Panc1 (cell line): ENCODE results near the gene FIBCD1. TPM values are rescaled to one million over a fixed set of nuclear protein-coding genes. Genes with fewer than 3 reads are reported as not detected.

Experiments
- ATAC-seq: fragments of 200-7000 bp; cut with Tn5 transposase; 2 replicates; pipeline ENCODE4 v1.9.1; 2020; ENCODE audit warnings: mild to moderate bottlenecking, moderate library complexity
- BruUV-seq: library from RNA; stranded (reverse); fragments of 400-500 nt; replicated peaks from 2 replicates; lab custom pipeline; 2021; lab: Mats Ljungman, UMichigan
- CTCF ChIA-PET: fragments of 300-600 bp; sonication (Branson Sonifier 250); formaldehyde crosslinking; loops from one replicate; lab custom pipeline; 2022; ENCODE audit warnings: antibody characterized with exemption; lab: Charles Lee
- POLR2A ChIA-PET: fragments of 300-600 bp; sonication (Branson Sonifier 250); formaldehyde crosslinking; loops from one replicate; lab custom pipeline; 2022; ENCODE audit warnings: antibody characterized with exemption; lab: Charles Lee
- DNase-seq: peaks from one replicate; pipeline ENCODE4 v3.0.0-alpha.2; 2010; ENCODE audit warnings: low read depth, low spot score
- H3K27ac ChIP-seq: 2 replicates; pipeline ENCODE4 v1.5.1; 2011; ENCODE audit warnings: mild to moderate bottlenecking, low read length, inconsistent platforms
- H3K27me3 ChIP-seq: fragments of 200-500 bp; sonication (Bioruptor generic); 2 replicates; pipeline ENCODE4 v1.6.0; 2014; ENCODE audit warnings: low read length, inconsistent platforms; ENCODE audit not compliant: control insufficient read depth, insufficient read depth
- H3K36me3 ChIP-seq: fragments of 200-500 bp; sonication (Bioruptor generic); 2 replicates; pipeline ENCODE4 v1.5.1; 2014; ENCODE audit warnings: inconsistent platforms, mild to moderate bottlenecking, low read length, moderate library complexity; ENCODE audit not compliant: control insufficient read depth, insufficient read depth
- H3K4me1 ChIP-seq: 2 replicates; pipeline ENCODE4 v1.5.1; 2011; ENCODE audit warnings: inconsistent platforms, mild to moderate bottlenecking, low read length, moderate library complexity; ENCODE audit not compliant: control insufficient read depth, insufficient read depth
- H3K4me3 ChIP-seq, 2 experiments: 2 replicates each; pipeline ENCODE4 v1.5.1; 2011 to 2012; ENCODE audit warnings: low read depth in 2 of 2, low read length in 2 of 2, mild to moderate bottlenecking in 2 of 2, inconsistent platforms in 1 of 2, moderate library complexity in 1 of 2
- H3K9me3 ChIP-seq: fragments of 200-500 bp; sonication (Bioruptor generic); 2 replicates; pipeline ENCODE4 v1.5.1; 2014; ENCODE audit warnings: low read depth, mild to moderate bottlenecking, inconsistent platforms, low read length, moderate library complexity; ENCODE audit not compliant: control insufficient read depth, insufficient read depth
- CTCF ChIP-seq: fragments of 450-650 bp; IDR thresholded peaks from 2 replicates; pipeline ENCODE4 v1.5.1; 2017; ENCODE audit warnings: mild to moderate bottlenecking
- POLR2AphosphoS5 ChIP-seq: IDR thresholded peaks from 2 replicates; pipeline ENCODE4 v1.6.1; 2012; ENCODE audit warnings: mild to moderate bottlenecking, low read depth, low read length, moderate library complexity
- REST ChIP-seq, 2 experiments: IDR thresholded peaks; 2 replicates each; pipeline ENCODE4 v1.6.1; 2011 to 2012; ENCODE audit warnings: low read depth in 2 of 2, control low read depth in 1 of 2, low read length in 1 of 2, mild to moderate bottlenecking in 1 of 2, moderate library complexity in 1 of 2; ENCODE audit not compliant: insufficient read depth in 1 of 2
- SIN3A ChIP-seq: IDR thresholded peaks from 2 replicates; pipeline ENCODE4 v1.6.1; 2012; ENCODE audit warnings: low read depth, mild to moderate bottlenecking, low read length, moderate library complexity, borderline replicate concordance; ENCODE audit not compliant: insufficient read depth
- TCF7L2 ChIP-seq: IDR thresholded peaks from 2 replicates; pipeline ENCODE4 v1.6.1; 2011; ENCODE audit warnings: mild to moderate bottlenecking, low read depth, low read length, inconsistent platforms
- in situ Hi-C: cut with HindIII; loops from 2 replicates; pipeline ENCODE4 v1.10.0; 2016; ENCODE audit warnings: low sequenced_read_pairs, low pct_unique_long_range_greater_than_20kb
- intact Hi-C: fragments of 100-400 bp; cut with micrococcal nuclease; formaldehyde crosslinking; loops from one replicate; pipeline ENCODE4 v1.10.0; 2022; ENCODE audit not compliant: unreplicated experiment
- total RNA-seq: library from RNA; stranded (reverse); gene quantifications from one replicate; pipeline ENCODE4 v1.2.1, GENCODE V29; 2021; ENCODE audit not compliant: unreplicated experiment

Gene FIBCD1
- total RNA-seq, 1 experiment from 2014 or later, result 16.3 TPM

- Histone ChIP-seq H3K4me1 (no peaks in the 10 kb centered on the region), H3K36me3 (no peaks in the 10 kb centered on the region), H3K27ac (no peak overlapping the region), H3K4me3 (no peak overlapping the region), H3K27me3 (no peaks in the 10 kb centered on the region), H3K9me3 (no peaks in the 10 kb centered on the region)
- DNase-seq (no peak), ATAC-seq (no peak)
- ChIA-PET CTCF (interaction anchor here (0.9 kb wide), 1 partner anchor 10 kb away, joined by 4 read pairs; no protein-coding TSS in a partner anchor), POLR2A (no interaction called here)
- in situ Hi-C loops (no loop called here), intact Hi-C loops (no loop called here)
- no TSS peak for BruUV-seq
- no peak for TF ChIP-seq CTCF
- no peak for TF ChIP-seq REST (IDR thresholded peaks at IDR 0.05; ENCODE audit: insufficient read depth in 1 of 2, low read depth in 2 of 2, low read length in 1 of 2)
- TF ChIP-seq POLR2AphosphoS5, result no peak
- TF ChIP-seq SIN3A, result no peak
- no peak for TF ChIP-seq TCF7L2
Observed at GRCh38 chr9:130987738-130988399, 48.8 kb upstream of the FIBCD1 start.

- no peaks in the 10 kb centered on the region for H3K27me3 ChIP-seq
- no peaks in the 10 kb centered on the region for H3K9me3 ChIP-seq
- CTCF ChIA-PET, result interaction anchor here (0.9 kb wide), 1 partner anchor 11 kb away, joined by 4 read pairs; no protein-coding TSS in a partner anchor
- in situ Hi-C loops (no loop called here), intact Hi-C loops (no loop called here)
- no peaks in the 10 kb centered on the region for H3K4me1 ChIP-seq
- TF ChIP-seq CTCF (no peak), POLR2AphosphoS5 (no peak), REST (IDR thresholded peaks at IDR 0.05; ENCODE audit: insufficient read depth in 1 of 2, low read depth in 2 of 2, low read length in 1 of 2) (no peak), TCF7L2 (no peak), SIN3A (no peak)
- BruUV-seq, result no TSS peak
- ATAC-seq, result no peak
- no peak overlapping the region for H3K27ac ChIP-seq
- POLR2A ChIA-PET, result no interaction called here
- no peaks in the 10 kb centered on the region for H3K36me3 ChIP-seq
- no peak overlapping the region for H3K4me3 ChIP-seq
- no peak for DNase-seq
Observed at GRCh38 chr9:130987054-130987453, 48.0 kb upstream of the FIBCD1 start.
